Omental fat pad (tissue), 4 donors: ENCODE results near the gene NPL. TPM values are rescaled to one million over a fixed set of nuclear protein-coding genes. Genes with fewer than 3 reads are reported as not detected.

Source experiments
- ATAC-seq: fragments of 150-250 bp; one replicate; pipeline ENCODE4 v1.9.1; 2016; ENCODE audit warnings: mild to moderate bottlenecking, moderate library complexity; ENCODE audit not compliant: low FRiP score
- DNase-seq: peaks from one replicate; pipeline ENCODE4 v3.0.0-alpha.2; 2019; ENCODE audit warnings: low spot score
- CTCF ChIP-seq, 3 donors: fragments of 450-650 bp; IDR thresholded peaks; one replicate each; pipeline ENCODE4 v1.5.1; 2016 to 2017; ENCODE audit warnings: antibody characterized with exemption in 3 of 3, mild to moderate bottlenecking in 3 of 3, moderate library complexity in 2 of 3
- total RNA-seq, 4 donors: library from RNA; depleted of rRNA; stranded (reverse); fragments of >200 nt; gene quantifications; one replicate each; pipeline ENCODE4 v1.1.0, GENCODE V29; 2016

NPL gene
- total RNA-seq, 4 donors from 2014 or later, result 18.5 to 39.9 (median 26.0) TPM

GRCh38 chr1:182847105-182847504 lies 57.5 kb downstream of the NPL start:
- ATAC-seq (no peak), DNase-seq (no peak)
- no peak for TF ChIP-seq CTCF (IDR thresholded peaks at IDR 0.05)

DNA sequence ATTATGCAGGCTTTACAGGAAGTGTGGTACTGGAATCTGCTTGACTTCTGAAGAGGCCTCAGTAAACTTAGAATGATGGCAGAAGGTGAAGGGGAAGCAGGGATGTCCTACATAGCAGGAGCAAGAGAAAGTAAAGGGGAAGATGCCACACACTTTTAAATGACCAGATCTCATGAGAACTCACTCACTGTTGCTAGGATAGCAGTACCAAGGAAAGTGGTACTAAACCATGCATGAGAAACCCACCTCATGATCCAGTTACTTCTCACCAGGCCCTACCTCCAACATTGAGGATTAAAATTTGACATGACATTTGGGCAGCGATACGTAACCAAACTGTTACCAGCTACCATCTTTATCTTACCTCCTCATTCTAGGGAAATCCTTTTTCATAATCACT lies 59.2 kb downstream of the NPL start:
- DNase-seq (no peak), ATAC-seq (no peak)
- TF ChIP-seq CTCF (IDR thresholded peaks at IDR 0.05), result no peak

- TF ChIP-seq CTCF (IDR thresholded peaks at IDR 0.05), result no peak
- no peak for ATAC-seq
- DNase-seq, result no peak
Measured at GRCh38 chr1:182850319-182850718, 60.7 kb downstream of the NPL start.

GRCh38 chr1:182851825-182852224 lies 62.3 kb downstream of the NPL start:
- no peak for TF ChIP-seq CTCF (IDR thresholded peaks at IDR 0.05)
- ATAC-seq (no peak), DNase-seq (no peak)

DNA sequence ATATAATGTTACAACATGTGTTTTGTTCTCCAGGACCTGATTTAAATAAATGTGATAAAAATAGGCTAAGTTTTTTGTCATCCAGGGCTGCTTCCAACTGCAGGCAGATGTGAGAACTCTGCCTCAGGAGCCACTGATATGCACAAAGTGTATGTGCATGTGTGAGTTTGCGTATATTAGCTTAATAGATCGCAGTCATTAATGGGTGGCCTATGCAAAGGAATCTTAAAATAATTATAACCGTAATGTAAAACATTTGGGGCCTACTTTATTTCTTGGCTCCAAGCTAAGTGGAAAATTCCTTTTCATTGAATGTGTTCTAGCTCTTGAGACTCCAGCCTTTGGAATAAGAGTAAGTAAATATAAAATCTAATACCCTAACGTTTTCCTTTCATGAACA lies 66.3 kb downstream of the NPL start:
- no peak for TF ChIP-seq CTCF (IDR thresholded peaks at IDR 0.05)
- no peak for ATAC-seq
- no peak for DNase-seq

GRCh38 chr1:182857212-182857611 lies 67.6 kb downstream of the NPL start:
- ATAC-seq (no peak), DNase-seq (no peak)
- TF ChIP-seq CTCF (IDR thresholded peaks at IDR 0.05), result no peak

GRCh38 chr1:182860658-182861057 lies 71.1 kb downstream of the NPL start:
- no peak for TF ChIP-seq CTCF (IDR thresholded peaks at IDR 0.05)
- DNase-seq, result no peak
- no peak for ATAC-seq
